H4 (cell line): ENCODE data around the gene IL36A. TPM values are rescaled to one million over a fixed set of nuclear protein-coding genes. Genes with fewer than 3 reads are reported as not detected.

Experiments
- DNase-seq: peaks from one replicate; pipeline ENCODE4 v3.0.0-alpha.2; 2015; ENCODE audit warnings: low spot score
- total RNA-seq: library from RNA; depleted of rRNA; stranded (reverse); fragments of >200 nt; shearing (Covaris generic); gene quantifications from 2 replicates; pipeline ENCODE4 v1.2.3, GENCODE V29; 2014; rRNA removed

Gene IL36A
- total RNA-seq, result not detected in 2 replicates

- DNase-seq, result no peak
These were observed at the start of gene IL36A for GRCh38 chr2:113005030-113005509. Gene IL36A (plus strand): TSS chr2:113005459. CDS start chr2:113005872, 413 bp downstream.

- DNase-seq, result no peak
These were observed 47.7 kb upstream of the IL36A start for GRCh38 chr2:112957511-112957910.

GRCh38 chr2:112958428-112959108 is 46.7 kb upstream of the IL36A start:
- peak; percentile 60 for DNase-seq

GRCh38 chr2:112959109-112959812 is 46.0 kb upstream of the IL36A start:
- no peak for DNase-seq

- no peak for DNase-seq
These were observed 44.9 kb upstream of the IL36A start for GRCh38 chr2:112960230-112960825.

- no peak for DNase-seq
These were observed 42.7 kb upstream of the IL36A start for GRCh38 chr2:112962308-112963175.

- DNase-seq, result no peak
These were observed 38.2 kb upstream of the IL36A start for GRCh38 chr2:112967023-112967422.

GRCh38 chr2:112972423-112973086 is 32.7 kb upstream of the IL36A start:
- DNase-seq, result no peak

- no peak for DNase-seq
These were observed 32.1 kb upstream of the IL36A start for GRCh38 chr2:112973156-112973555.

GRCh38 chr2:112977559-112978056 is 27.7 kb upstream of the IL36A start, which contains the start of gene IL36G:
Gene IL36G (plus strand): TSS chr2:112978006. CDS start chr2:112978639, 633 bp downstream.
- DNase-seq, result no peak

- DNase-seq, result no peak
These were observed 25.5 kb upstream of the IL36A start for GRCh38 chr2:112979731-112980130.

GRCh38 chr2:112980537-112980936 is 24.7 kb upstream of the IL36A start:
- DNase-seq, result no peak

GRCh38 chr2:112985090-112985489 is 20.2 kb upstream of the IL36A start:
- no peak for DNase-seq

- no peak for DNase-seq
These were observed 15.6 kb upstream of the IL36A start for GRCh38 chr2:112989611-112990010.

GRCh38 chr2:112993831-112994230 is 11.4 kb upstream of the IL36A start:
- DNase-seq, result no peak

- DNase-seq, result no peak
These were observed 10.6 kb upstream of the IL36A start for GRCh38 chr2:112994648-112995047.

- no peak for DNase-seq
These were observed 9.8 kb upstream of the IL36A start for GRCh38 chr2:112995346-112995920.

GRCh38 chr2:112996635-112997034 is 8.6 kb upstream of the IL36A start:
- DNase-seq, result no peak

GRCh38 chr2:112997151-112997550 is 8.1 kb upstream of the IL36A start:
- DNase-seq, result no peak

GRCh38 chr2:113000436-113000835 is 4.8 kb upstream of the IL36A start:
- no peak for DNase-seq

- no peak for DNase-seq
These were observed 2.6 kb upstream of the IL36A start for GRCh38 chr2:113002677-113003076.
